A172 (cell line): ENCODE results near the gene EDN2. TPM values are rescaled to one million over a fixed set of nuclear protein-coding genes. Genes with fewer than 3 reads are reported as not detected.

Experiments
- DNase-seq: peaks from one replicate; pipeline ENCODE4 v3.0.0-alpha.2; 2015; ENCODE audit warnings: low spot score
- total RNA-seq: library from RNA; depleted of rRNA; stranded (reverse); fragments of >200 nt; shearing (Covaris generic); gene quantifications from 2 replicates; pipeline ENCODE4 v1.2.3, GENCODE V29; 2014; rRNA removed

EDN2 gene
- total RNA-seq, result 1.3 and 2.6 TPM in 2 replicates

GRCh38 chr1:41484402-41485241 lies at the start of gene EDN2:
Gene EDN2 (minus strand): TSS chr1:41484683. CDS start chr1:41484601, 82 bp downstream.
- no peak for DNase-seq

GRCh38 chr1:41533731-41534080 lies 49.2 kb upstream of the EDN2 start:
- no peak for DNase-seq

- DNase-seq, result no peak
Measured at GRCh38 chr1:41533016-41533730, 48.7 kb upstream of the EDN2 start.

GRCh38 chr1:41532206-41532975 lies 47.9 kb upstream of the EDN2 start:
- DNase-seq, result no peak

GRCh38 chr1:41530411-41530810 lies 45.9 kb upstream of the EDN2 start:
- DNase-seq, result no peak

GRCh38 chr1:41529621-41530395 lies 45.3 kb upstream of the EDN2 start:
- no peak for DNase-seq

GRCh38 chr1:41528726-41529605 lies 44.5 kb upstream of the EDN2 start:
- no peak for DNase-seq

- no peak for DNase-seq
Measured at GRCh38 chr1:41528106-41528505, 43.6 kb upstream of the EDN2 start.

GRCh38 chr1:41526956-41527561 lies 42.6 kb upstream of the EDN2 start:
- no peak for DNase-seq

- DNase-seq, result no peak
Measured at GRCh38 chr1:41525891-41526587, 41.6 kb upstream of the EDN2 start.

- DNase-seq, result no peak
Measured at GRCh38 chr1:41524676-41525675, 40.5 kb upstream of the EDN2 start.

- DNase-seq, result no peak
Measured at GRCh38 chr1:41523949-41524675, 39.6 kb upstream of the EDN2 start.

- no peak for DNase-seq
Measured at GRCh38 chr1:41523071-41523470, 38.6 kb upstream of the EDN2 start.

GRCh38 chr1:41521766-41522165 lies 37.3 kb upstream of the EDN2 start:
- DNase-seq, result no peak

- no peak for DNase-seq
Measured at GRCh38 chr1:41520951-41521752, 36.7 kb upstream of the EDN2 start.

- DNase-seq, result no peak
Measured at GRCh38 chr1:41519667-41520066, 35.2 kb upstream of the EDN2 start.

GRCh38 chr1:41518471-41518870 lies 34.0 kb upstream of the EDN2 start:
- no peak for DNase-seq
